ENCODE results near the gene SYT13.

Gene SYT13

GRCh38 chr11:45215098-45215865 is 70.9 kb downstream of the SYT13 start:
- no peak for DNase-seq

- DNase-seq: no peak
Observed at GRCh38 chr11:45213717-45214116, 72.4 kb downstream of the SYT13 start.

GRCh38 chr11:45213316-45213665 is 72.8 kb downstream of the SYT13 start:
- no peak for DNase-seq

- DNase-seq: no peak
Observed at GRCh38 chr11:45212566-45213315, 73.4 kb downstream of the SYT13 start.

GRCh38 chr11:45211732-45212131 is 74.4 kb downstream of the SYT13 start:
- no peak for DNase-seq

- no peak for DNase-seq
Observed at GRCh38 chr11:45210846-45211245, 75.3 kb downstream of the SYT13 start.

GRCh38 chr11:45209891-45210699 is 76.0 kb downstream of the SYT13 start:
- peak; percentile 96 for DNase-seq

- no peak for DNase-seq
Observed at GRCh38 chr11:45209000-45209879, 76.9 kb downstream of the SYT13 start.

GRCh38 chr11:45208135-45208534 is 78.0 kb downstream of the SYT13 start:
- DNase-seq: no peak

GRCh38 chr11:45205978-45206377 is 80.2 kb downstream of the SYT13 start:
- no peak for DNase-seq

- DNase-seq: no peak
Observed at GRCh38 chr11:45204761-45205160, 81.4 kb downstream of the SYT13 start.

- DNase-seq: peak; percentile 64
Observed at GRCh38 chr11:45193695-45194094, 92.4 kb downstream of the SYT13 start.

All from femur (tissue), 1 donor.